HL-60/S4 treated with phorbol 12-myristate 13-acetate at 8.2 ng/mL for 4 days and 3 days (cell line): Measurements from ENCODE around the gene TBRG4.

ENCODE experiments used
- in situ Hi-C: fragments of 300-500 bp; cut with MboI; formaldehyde crosslinking; loops from 2 replicates; pipeline ENCODE4 v1.15.0; 2022; ENCODE audit warnings: low sequenced_read_pairs

TBRG4 gene

GRCh38 chr7:45080265-45080957 lies 31.1 kb downstream of the TBRG4 start:
- in situ Hi-C loops = no loop called here

- in situ Hi-C loops = no loop called here
Observed at GRCh38 chr7:45078125-45078681, 33.3 kb downstream of the TBRG4 start.

- in situ Hi-C loops = no loop called here
Observed at GRCh38 chr7:45077579-45077978, 33.9 kb downstream of the TBRG4 start.

GRCh38 chr7:45076946-45077345 lies 34.6 kb downstream of the TBRG4 start:
- in situ Hi-C loops = no loop called here

- in situ Hi-C loops = no loop called here
Observed at GRCh38 chr7:45075871-45076796, 35.4 kb downstream of the TBRG4 start.

- in situ Hi-C loops = no loop called here
Observed at GRCh38 chr7:45075355-45075644, 36.2 kb downstream of the TBRG4 start.

- in situ Hi-C loops = no loop called here
Observed at GRCh38 chr7:45074528-45075354, 36.8 kb downstream of the TBRG4 start.

- in situ Hi-C loops = no loop called here
Observed at GRCh38 chr7:45073786-45074527, 37.5 kb downstream of the TBRG4 start.

GRCh38 chr7:45073031-45073785 lies 38.3 kb downstream of the TBRG4 start:
- in situ Hi-C loops = no loop called here

- in situ Hi-C loops = no loop called here
Observed at GRCh38 chr7:45072131-45073030, 39.1 kb downstream of the TBRG4 start.

GRCh38 chr7:45071528-45071927 lies 40.0 kb downstream of the TBRG4 start:
- in situ Hi-C loops = no loop called here

- in situ Hi-C loops = no loop called here
Observed at GRCh38 chr7:45070254-45070642, 41.2 kb downstream of the TBRG4 start.

GRCh38 chr7:45069444-45070253 lies 41.8 kb downstream of the TBRG4 start:
- in situ Hi-C loops = no loop called here

GRCh38 chr7:45068236-45069023 lies 43.1 kb downstream of the TBRG4 start:
- in situ Hi-C loops = no loop called here

- in situ Hi-C loops = no loop called here
Observed at GRCh38 chr7:45067582-45067981, 43.9 kb downstream of the TBRG4 start.

GRCh38 chr7:45066409-45066808 lies 45.1 kb downstream of the TBRG4 start:
- in situ Hi-C loops = no loop called here
